Cerebellar nuclear complex (tissue), 1 donor: ENCODE data around the gene ZNF136.

Source experiments
- DNase-seq, 2 experiments: peaks; one replicate each; lab custom pipeline; 2025; lab: John Stamatoyannopoulos, UW

The ZNF136 gene

DNA sequence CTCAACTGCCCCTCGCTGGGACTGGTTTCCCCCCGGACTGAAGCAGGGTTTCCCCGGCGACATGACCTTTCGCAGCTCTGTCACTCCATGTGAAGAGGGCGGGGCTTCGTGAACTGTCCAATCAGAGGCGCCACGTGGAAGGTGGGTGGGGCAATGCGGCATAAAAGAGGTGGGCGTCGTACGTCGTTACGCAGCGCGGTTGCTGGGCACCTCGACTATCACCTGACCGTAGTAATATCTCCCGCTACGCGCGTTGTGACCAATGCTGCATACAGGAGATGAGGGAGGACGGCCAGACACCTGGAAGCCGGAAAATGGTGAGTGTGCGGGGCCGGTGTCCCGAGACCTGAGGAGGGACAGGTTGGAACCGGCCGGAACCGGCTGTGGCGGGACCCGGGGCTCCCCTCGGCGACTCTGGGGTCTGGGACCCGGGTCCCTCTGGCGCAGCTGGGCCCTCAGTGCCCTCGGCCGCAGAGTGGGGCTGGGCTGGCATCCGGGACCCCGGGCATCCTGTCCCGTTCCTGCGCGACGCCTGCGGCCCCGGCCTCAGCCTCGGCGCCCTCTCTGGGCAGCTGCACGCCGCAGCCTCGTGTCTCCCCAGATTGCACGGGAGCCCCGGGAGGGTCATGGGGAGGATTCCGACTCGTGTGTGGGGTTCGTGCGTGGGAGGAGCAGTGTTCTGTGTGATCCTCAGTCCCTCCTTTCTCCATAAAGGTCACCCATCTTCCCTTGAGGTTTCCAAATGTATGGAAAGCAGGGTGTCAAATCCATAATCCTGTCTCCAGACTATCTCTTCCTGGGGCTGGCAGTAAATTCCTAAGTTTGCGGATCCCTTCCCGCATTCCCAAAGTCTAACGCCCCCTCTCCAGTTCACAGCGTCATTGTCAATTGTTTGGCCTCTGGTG lies 32.2 kb downstream of the ZNF136 start:
- DNase-seq, result peak; percentile 39 to 75

DNA sequence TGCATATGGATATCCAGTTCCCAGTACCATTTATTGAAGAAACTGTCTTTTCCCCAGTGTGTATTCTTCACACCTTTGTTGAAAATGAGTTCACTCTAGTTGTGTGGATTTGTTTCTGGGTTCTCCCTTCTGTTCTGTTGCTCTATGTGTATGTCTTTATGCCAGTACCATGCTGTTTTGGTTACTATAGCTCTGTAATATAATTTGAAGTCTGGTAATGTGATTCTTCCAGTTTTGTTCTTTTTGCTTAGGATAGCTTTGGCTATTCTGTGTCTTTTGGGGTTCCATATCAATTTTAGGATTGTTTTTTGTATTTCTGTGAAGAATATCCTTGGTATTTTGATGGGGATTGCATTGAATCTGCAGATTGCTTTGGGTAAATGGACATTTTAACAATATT lies 35.2 kb downstream of the ZNF136 start:
- no peak for DNase-seq

DNA sequence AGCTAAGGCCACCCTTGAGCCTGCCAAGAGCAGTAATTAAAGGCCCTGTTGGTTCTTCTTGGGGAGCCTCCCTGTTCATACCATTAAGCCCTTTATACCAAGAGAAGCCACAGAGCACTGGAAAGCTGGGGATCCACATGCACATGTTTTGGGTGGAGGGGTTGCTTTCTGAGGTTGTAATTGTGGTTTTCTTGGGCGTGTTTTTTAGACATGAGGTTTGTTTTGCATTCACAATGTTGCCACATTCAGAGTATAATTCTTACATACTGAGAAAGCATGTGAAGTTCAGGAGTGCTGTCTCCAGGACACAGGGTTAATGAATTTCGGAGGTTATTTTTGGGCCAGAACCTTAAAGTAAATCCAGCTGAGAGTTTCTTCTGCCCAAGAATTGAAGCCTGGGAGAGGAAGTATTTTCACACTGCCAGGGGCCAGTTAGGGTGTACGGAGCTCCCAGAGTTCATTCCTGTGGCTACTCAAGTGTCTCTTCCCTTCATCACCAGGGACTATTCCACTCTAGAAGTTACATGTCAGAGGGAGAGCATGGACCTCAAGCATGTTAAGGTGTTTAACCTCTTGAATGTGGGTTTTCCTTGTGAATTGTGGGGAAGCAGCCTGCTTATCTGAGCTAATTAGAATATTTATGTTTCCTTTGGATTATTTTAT lies 37.0 kb downstream of the ZNF136 start:
- DNase-seq, result no peak

DNA sequence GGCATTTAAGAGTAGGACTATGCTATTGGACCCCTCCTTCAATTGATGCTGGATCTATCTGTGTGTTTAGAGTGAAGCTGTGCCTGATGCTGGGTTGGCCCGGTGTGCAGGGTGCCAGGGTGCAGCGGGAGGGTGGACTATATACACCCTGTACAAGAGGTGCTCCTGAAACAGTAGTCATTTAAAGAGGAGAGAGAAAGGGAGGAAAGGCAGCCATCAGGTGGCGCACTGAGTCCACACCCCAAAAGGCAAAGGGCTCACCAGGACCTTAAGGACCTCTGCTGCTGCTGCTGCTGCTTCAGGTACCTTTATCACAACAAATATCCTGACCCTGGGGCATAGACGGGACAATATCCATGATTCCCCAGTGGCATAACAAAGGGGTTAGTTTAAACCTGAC lies 39.4 kb downstream of the ZNF136 start:
- no peak for DNase-seq

DNA sequence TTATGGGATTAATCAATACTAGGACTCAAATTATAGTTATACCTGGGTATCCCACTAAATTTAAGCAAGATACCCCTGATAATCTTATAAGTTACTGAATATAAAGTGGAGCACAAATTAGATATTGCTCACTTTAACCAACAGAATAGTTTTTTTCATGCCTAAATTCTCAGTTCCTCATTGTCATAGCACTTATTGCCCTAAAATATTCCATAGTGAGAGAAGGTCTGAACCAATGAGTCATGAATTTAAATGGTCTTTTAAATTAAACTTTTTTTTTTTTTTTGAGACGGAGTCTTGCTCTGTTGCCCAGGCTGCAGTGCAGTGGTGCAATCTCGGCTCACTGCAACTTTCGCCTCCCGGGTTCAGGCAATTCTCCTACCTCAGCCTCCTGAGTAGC lies 42.4 kb downstream of the ZNF136 start:
- DNase-seq, result no peak

DNA sequence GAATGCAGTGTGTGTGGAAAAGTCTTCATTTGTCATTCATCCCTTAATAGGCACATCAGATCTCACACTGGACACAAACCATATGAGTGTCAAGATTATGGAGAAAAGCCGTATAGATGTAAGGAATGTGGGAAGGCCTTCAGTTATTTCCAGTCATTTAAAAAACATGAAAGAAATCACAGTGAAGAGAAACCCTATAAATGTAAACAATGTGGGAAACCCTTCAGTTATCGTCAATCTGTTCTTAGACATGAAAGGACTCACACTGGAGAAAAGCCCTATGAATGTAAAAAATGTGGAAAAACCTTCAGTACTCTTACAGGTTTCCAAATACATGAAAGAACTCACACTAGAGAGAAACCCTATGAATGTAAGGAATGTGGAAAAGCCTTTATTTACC lies 45.3 kb downstream of the ZNF136 start:
- DNase-seq, result no peak

DNA sequence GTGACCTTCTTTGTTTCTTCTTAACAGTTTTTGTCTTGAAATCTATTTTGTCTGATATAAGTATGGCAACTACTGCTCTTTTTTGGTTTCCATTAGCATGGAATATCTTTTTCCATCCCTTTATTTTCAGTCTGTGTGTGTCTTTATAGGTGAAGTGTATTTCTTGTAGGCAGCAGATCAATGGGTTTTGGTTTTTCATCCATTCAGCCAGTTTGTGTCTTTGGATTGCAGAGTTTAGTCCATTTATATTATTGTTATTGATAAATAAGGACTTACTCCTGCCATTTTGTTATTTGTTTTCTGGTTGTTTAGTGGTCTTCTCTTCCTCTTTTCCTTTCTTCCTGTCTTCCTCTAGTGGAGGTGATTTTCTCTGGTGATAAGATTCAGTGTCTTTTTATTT lies 54.4 kb downstream of the ZNF136 start:
- DNase-seq, result no peak

DNA sequence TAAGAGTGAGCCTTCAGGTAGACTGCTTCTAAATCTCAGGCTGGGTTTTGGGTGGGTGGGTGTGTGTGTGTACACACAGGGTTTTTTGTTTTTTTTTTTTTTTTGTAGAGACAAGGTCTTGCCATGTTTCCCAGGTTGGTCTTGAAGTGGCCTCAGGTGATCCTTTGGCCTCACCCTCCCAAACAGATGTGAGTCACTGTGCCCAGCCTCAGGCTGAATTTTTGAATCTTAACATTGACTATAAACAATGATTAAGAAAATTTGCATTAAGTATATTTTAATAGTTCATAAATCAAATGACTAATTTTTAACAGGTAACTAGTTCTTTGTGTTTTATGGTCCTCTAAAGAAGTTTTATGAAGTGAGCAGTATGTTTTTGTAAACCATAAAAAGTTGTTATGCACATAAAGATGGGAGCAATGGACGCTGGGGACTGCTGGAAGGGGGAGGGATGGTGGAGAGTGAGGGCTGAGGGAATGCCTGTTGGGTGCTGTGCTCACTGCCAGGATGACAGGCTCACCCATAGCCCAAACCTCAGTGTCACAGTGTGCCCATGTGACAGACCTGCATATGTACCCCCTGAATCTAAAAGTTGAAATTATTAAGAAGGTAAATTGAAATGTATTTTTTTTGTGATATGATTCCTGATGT lies 60.2 kb downstream of the ZNF136 start:
- no peak for DNase-seq

DNA sequence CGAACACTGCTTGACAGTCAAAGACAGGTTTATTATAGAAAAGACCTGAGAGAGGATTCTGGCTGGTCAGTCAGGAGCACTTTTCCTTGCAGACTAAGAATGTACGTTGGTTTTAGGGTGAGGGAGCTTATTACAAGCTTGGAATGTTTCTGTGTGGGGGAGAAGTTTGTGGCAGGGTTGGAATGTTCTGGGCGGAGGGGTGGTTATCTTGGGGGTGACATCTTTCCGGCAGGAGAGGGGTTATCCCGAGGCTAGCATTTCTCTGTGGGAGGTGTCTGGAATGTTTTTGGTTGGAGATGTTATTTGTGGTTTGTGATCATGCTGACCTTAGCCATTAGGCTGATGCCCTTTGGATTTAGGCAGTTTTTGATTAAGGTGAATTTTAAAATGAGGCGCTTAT lies 61.8 kb downstream of the ZNF136 start:
- no peak for DNase-seq

DNA sequence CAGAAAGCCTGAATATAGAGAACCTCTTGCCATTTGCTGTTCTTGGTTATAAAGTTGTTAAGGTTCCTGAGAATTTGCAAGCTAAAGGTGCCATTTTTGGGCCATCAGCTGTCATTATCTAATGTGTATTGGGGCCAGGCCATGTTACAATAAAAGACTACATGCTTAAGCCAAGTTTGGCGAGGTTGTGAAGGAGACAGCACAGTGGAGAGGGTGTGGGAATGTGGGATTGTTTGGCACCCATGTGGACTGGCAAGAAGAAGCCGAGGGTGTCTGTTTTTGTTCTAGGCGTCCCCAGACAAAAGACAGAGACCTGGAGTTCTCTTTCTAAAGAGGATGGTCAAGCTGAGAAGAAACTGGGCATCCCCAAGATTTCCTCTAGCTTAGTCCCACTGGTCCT lies 67.1 kb downstream of the ZNF136 start:
- no peak for DNase-seq

DNA sequence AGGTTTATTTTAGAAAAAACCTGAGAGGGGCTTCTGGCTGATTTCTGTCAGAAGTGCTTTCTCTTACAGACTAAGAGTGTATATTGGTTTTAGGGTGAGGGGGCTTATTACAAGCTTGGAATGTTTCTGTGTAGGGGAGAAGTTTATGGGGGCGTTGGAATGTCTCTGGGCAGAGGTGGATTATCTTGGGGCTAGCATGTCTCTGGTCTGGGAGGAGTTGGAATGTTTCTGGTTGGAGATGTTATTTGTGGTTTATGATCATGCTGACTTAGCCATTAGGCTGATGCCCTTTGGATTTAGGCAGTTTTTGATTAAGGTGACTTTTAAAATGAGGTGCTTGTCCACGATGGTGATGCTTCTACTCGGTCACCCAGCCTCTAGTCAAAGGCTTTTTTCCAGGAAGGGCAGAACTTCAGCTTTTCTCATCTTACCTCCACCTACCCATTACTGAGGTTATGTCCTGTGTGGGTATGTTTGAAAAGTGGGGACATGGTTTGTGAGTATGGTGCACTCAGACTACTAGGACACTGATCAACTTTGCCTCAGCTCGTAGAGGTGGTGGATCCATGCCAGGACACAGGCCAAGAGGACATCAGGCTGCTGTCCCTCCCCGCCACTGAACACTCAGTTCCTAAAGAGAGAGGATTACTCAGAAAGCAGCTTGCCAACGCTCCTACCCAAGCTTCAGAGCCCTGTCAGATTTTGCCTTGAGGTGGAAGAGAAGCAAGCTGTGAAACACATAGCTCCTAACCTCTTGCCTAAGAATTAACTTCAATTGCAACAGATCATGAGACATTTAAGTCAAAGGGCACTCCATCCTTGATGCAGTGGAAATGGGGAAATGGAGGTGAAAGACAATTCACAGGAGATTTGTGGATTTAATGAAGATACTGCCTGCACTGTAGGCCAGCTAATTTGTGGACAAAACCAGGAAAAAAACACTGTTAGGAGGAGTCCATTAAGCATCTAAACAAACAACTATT lies 68.1 kb downstream of the ZNF136 start:
- no peak for DNase-seq

DNA sequence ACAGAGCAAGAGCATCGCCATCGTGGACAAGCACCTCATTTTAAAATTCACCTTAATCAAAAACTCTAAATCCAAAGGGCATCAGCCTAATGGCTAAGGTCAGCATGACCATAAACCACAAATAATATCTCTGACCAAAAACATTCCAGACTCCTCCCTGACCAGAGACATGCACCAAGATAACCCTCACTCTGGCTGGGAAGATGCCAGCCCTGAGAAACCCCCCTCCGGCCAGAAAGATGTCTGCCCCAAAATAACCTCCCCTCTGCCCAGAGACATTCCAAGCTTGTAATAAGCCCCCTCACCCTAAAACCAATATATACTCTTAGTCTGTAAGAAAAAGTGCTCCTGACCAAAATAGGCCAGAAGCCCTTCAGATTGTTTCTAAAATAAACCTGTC lies 70.1 kb downstream of the ZNF136 start:
- DNase-seq, result no peak

DNA sequence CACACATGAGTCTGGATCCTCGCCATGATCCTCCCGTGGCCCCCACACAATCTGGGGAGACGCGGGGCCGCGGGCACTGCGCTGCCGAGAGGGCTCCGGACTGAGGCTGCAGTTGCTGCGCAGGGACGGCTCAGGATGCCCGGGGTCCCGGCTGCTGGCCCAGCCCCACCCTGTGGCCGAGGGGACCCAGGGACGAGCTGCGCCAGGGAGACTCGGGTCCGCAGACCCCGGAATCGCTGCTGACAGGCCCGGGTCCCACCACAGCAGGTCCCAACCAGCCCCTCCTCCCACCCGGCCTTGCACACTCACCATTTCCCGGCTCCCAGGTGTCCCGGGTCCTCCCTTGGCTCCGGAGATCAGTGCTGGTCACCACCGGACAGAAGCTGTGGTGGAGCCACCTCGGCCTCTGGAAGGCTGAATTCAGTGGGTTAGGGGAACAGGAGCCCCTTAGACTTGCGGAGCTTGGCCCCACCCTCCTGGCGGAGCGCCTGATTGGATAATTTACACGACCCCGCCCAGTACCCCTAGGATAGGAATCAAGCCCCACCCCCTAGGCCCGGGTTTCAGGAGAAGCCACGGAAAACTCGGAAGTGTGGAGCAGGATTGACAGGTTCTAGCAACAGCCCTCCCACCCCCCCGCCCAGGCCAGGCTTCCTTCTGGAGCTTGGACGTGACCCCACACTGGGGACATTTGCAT lies 74.4 kb downstream of the ZNF136 start:
- no peak for DNase-seq
